HG02884 (cell line): ENCODE data around the gene CCL17.
A peak's percentile ranks its signal among the peaks of the same experiment; 100 is the strongest.
"Not testable (repeated sequence)": the region's sequence is repeated elsewhere in the genome, so short reads cannot be mapped to it uniquely, and the experiment has no call there.

Experiments
- ATAC-seq: cut with Tn5 transposase; IDR thresholded peaks from one replicate; pipeline ENCODE4 v1.9.1; 2021; ENCODE audit warnings: mild to moderate bottlenecking, moderate library complexity; ENCODE audit not compliant: unreplicated experiment

The CCL17 gene

DNA sequence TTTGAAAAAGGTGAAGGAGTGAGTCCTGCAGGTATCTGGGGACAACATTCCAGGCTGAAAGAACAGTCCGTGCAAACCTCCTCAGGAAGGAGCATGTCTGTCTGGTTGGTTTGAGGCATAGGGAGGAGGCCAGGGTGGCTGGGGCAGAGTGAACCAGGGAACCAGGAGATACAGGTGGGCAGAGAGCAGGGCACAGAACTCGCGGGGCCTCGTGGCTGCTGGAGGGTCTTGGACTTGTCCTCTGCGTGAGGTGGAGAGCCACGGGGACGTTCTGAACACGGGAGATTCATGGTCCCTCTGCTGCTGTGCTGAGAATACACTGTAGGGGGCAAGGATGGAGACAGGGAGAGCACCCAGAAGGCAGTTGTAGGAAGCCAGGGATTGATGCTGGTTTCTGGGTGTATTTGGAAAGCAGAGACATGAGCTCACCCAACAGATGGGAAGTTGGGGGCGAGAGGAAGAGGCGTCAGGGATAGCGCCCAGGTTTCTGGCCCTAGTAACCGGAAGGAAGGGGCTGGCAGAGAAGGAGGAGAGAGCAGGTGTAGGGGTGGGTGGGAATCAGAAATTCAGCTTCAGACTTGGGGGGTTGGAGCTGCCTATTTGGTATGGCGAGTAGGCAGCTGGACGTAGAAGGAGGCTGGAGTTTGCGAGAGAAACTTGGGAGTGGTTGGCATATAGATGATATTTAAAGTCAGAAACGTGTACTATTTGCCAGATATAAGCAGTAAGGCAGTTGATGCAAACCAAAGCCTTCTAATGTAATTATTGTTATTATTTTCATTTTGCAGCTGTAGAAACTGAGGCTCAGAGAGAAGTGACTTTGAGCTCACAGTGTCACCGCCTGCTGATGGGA, at the start of gene CCL17:
Gene CCL17 (plus strand): TSS at position 803 of the 853 bp plus-strand sequence. CDS start 9,166 bp downstream, outside the sequence.
- ATAC-seq = no peak

DNA sequence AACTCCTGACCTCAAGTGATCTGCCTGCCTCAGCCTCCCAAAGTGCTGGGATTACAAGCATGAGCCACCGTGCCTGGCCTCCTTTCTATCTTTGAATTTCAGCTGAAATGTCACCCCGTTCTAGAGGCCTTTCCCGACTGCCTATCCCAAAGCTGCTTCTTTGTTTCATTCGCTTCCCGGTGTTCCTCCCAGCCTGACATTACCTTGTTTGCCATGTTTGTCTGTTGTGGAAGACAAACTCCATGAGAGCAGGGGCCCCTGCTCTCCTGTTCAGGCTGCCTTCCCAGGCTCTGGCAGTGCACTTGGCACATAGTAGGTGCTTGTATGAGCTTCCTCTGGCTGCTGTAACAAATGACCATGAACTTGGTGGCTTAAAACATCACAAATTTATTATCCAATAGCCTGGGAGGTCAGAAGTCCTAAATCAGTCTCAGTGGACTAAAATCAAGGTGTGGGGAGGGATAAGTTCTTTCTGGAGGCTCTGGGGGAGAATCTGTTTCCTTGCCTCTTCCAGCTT, 48.6 kb upstream of the CCL17 start:
- ATAC-seq = no peak

DNA sequence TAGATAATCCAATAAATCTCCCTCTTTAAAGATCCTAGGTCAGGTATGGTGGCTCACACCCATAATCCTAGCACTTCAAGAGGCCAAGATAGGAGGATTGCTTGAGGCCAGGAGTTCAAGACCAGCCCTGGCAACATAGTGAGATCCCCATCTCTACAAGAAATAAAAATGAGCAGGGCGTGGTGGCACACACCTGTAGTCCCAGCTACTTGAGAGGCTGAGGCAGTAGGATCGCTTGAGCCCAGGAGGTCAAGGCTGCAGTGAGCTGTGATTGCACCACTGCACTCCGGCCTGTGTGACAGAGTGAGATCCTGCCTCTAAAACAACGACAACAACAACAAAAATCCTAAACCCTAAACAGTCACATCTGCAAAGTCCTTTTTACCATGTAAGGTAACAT, 48.0 kb upstream of the CCL17 start:
- no peak for ATAC-seq

DNA sequence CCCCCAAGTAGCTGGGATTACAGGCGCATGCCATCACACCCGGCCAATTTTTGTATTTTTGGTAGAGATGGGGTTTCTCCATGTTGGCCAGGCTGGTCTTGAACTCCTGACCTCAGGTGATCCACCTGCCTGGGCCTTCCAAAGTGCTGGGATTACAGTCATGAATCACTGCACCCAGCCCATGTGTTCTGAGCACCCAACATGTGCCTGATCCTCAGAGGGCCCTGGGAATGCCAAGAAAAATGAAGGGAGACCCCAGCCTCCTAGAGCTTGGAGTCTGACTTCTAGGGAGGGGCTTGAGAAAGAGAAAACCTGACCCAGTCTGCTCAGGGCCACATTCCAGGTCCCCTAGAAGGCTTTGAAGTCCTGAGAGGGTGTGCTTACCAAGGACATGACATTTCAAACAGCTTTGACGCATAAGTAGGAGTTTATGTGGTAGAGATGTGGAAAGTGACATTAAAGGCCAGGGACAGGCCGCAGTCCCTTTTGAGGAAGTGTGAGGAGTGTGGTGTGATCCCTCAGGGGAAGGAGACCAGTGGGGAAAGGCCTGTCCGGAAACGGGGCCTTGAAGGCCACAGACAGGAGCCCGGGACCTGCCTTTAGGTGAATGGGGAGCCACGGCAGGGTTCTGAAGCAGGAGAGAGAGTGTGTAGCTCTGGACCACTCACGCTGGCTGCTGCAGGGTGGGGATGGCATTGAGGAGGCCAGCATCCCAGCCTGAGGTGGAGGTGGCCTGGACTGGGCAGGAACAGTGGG, 47.1 kb upstream of the CCL17 start:
- ATAC-seq = no peak

DNA sequence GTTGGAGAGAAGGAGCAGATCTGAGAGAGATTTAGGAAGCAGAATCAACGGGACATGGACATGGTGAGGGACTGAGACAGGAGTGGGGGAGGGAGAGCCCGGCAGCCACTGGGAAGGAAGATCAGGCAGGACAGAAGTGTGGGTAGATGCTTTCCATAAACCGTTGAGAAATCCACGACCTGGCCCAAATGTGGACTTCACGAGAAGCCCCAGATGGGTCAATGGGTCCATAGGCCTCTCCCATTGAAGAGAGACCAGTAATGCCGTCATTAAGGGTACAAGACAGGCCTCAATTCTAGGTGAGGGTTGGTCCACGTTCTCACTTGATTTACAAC, 46.5 kb upstream of the CCL17 start:
- no peak for ATAC-seq

DNA sequence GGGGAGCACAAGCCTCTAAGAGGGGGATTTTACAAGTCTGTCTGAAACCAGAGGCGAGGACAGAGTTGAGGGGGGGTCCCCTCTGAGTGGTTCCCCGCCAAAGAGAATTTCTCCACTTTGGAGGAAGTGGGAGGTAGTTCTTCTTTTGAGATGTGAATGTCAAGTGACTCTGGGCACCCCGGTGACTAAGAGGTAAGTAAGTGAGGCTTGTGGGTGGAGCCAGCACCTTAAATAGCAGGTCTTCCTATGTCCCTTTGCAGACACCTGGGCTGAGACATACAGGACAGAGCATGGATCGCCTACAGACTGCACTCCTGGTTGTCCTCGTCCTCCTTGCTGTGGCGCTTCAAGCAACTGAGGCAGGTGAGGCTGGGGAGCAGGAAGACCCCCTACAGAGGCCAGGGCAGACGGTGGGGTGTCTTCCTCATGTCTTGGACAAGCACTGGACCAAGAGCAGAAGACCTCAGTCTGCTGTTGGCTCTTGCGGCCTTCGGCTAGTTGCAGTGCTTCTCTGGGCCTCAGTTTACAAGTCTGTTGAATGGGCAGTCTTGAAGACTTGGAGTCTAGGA, 46.0 kb upstream of the CCL17 start, which contains the start of gene CCL22:
Gene CCL22 (plus strand): TSS at position 257 of the 569 bp plus-strand sequence. CDS start 34 bp downstream, at position 291.
- ATAC-seq = peak; percentile 48

DNA sequence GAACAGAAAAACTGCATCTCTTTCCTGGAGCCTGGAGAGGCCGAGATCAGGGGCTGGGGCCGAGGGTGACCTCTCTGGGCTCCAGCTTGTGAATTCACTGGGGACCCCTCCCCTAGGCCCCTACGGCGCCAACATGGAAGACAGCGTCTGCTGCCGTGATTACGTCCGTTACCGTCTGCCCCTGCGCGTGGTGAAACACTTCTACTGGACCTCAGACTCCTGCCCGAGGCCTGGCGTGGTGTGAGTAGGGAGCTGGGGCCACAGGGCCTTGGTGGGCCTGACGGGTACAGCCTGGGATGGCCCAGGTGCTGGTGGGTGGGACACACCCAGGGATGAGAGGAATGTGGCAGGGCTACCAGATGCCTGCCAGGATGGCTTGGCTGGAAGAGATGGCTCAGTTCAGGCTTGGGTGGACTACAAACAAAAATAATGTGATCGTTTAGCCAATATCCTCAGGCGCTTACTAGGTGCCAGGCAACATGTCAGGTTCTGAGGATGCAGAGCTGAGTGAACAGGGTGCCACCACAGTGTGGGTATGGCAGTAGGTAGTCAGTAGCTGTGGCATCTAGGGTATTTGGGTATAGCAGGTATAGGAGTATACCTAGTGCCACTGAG, 44.1 kb upstream of the CCL17 start:
- ATAC-seq = no peak

DNA sequence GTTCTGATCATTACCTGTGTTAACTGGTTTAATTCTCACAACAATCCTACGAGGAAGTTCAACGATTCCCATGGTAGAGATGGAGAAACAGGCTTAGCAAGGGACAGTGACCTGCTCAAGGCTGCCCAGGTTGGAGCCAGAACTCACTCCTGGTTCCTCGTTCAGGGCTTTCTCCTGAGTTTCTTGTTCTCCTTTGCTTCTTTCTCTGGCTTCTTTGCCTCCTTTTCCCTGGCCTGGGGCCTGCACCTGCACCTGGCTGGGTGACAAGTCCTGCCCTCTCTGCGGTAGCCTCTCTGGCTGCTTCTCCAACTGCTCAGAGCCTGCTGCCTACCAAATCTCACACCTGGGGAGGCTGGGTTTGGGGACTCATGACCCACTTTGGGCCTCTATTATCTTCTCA, 43.2 kb upstream of the CCL17 start:
- ATAC-seq = no peak

DNA sequence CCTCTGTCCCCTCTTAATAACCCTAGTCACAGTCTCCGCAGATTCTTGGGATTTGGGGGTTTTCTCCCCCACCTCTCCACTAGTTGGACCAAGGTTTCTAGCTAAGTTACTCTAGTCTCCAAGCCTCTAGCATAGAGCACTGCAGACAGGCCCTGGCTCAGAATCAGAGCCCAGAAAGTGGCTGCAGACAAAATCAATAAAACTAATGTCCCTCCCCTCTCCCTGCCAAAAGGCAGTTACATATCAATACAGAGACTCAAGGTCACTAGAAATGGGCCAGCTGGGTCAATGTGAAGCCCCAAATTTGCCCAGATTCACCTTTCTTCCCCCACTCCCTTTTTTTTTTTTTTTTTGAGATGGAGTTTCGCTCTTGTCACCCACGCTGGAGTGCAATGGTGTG, 40.4 kb upstream of the CCL17 start:
- ATAC-seq = no peak

DNA sequence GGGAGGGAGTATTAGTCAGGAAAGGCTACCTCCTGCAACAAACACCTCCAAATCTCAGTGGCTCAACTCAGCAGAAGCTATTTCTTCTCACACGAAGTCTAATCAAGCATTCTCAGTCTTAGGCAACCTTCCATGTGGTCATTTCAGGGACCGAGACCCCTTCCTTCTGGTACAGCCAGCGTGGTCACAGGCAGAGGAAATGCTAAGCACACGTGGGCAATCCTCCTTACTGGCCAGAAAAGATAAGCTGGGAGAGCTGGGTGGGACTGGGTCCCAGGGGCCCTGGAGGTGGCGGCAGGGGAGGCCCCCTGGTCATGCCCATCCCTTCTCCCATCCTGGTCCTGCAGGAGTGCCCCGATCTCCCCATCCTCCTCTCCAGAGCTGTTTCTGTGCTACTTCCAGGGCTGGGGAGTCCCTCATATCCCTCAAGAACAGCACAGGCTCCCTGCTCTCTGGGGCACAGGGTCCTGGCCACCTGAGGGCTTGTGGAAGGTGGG, 38.0 kb upstream of the CCL17 start:
- ATAC-seq = no peak

DNA sequence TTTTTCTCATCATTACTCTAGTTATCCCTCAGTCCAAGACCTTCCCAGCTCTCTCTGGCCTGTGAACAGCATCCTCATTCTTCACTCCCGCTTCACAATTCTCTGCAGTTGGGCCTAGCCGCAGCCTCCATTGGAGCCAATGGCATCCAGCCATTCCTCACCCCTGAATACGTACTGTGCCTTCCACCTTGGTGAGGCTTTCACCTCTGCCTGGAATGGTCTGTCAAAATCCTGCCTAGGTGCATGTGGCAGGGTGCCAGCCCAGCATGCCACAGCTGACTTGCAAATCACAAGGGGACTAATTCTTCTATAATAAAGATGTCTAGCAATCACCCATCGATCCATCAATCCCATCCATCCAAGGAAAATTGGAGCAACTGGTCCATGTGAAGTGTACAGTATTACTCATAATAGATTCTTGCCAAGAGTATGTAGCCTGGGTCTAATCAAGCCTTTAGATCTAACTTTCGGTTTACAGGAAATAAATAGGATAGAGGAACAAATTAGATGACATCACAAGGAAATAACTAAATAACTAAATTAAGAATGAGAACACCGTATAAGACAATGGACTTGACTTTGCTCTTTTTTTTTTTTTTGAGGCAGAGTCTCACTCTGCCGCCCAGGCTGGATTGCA, 37.3 kb upstream of the CCL17 start:
- no peak for ATAC-seq

DNA sequence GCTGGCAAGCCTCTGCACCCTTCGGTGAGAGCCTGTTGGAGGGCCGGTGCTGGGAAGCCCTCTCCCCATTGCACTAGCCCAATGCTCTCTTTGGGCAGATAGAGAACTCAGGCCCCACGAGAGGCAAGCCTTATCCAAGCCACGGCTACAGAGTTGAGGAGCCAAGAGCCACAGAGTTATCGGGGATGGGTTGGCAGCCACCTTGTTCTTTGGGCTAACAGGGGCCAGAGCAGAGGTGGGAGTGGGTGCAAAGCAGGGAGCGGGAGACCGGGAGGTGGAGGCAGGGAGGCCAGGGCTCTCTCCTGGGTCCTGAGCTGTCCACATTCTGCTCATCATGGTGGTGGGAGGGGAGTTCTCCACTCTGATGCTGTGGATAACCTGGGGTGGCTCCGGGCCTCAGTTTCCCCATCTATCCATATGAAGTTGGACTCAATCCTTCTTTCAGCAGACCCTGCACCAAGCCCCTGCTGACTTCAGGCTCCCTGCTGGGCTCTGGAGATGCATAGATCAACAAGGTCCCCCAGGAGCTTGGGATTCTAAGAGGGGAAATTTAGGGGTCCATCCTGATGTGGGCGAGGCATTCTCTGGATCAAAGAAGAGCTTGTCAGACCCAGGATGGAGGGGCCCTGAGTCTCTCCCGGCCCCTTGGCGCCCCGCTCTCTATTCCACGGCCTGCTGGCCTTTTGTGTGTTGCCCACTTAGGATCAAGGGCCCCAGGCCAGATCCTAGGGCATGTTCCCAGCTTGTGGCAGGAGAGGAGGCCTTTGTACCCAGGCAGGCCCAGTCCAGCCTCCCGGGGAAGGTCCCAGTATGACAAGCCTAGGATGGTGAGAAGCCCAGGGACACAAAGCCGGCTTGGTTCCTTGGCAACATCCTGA, 32.8 kb upstream of the CCL17 start:
- no peak for ATAC-seq

DNA sequence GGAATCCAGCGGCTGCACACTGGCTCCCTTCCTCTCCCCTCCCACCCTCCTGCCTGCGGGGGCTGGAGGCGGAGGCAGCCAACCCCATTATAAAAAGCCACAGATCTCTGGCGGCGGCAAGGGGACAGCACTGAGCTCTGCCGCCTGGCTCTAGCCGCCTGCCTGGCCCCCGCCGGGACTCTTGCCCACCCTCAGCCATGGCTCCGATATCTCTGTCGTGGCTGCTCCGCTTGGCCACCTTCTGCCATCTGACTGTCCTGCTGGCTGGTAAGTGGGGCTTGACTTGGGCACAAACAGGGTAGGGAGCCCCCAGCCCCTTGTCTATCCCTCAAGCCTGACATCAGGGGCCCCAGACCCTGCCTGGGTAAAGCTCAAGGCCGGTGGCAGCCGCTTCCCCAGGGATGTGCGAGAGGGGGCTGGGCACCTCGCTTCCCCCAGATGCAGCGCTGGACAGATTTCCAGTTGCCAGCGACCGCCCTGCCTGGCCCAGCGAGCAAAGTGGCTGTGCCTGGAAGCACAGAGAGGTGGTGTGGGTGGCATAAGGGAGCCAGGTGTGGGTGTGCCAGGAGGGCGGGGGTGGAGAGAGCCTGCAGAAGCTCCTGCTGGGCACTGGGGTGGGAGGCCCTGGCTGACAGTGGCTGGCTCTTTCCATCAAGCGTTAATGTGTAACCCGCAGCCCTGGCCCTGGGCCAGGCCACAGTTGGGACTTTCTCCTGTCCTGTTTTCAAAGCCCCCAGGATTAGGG, 32.0 kb upstream of the CCL17 start, which contains the start of gene CX3CL1:
Gene CX3CL1 (plus strand): TSS at position 119 of the 745 bp plus-strand sequence. CDS start 79 bp downstream, at position 198.
- ATAC-seq = no peak

DNA sequence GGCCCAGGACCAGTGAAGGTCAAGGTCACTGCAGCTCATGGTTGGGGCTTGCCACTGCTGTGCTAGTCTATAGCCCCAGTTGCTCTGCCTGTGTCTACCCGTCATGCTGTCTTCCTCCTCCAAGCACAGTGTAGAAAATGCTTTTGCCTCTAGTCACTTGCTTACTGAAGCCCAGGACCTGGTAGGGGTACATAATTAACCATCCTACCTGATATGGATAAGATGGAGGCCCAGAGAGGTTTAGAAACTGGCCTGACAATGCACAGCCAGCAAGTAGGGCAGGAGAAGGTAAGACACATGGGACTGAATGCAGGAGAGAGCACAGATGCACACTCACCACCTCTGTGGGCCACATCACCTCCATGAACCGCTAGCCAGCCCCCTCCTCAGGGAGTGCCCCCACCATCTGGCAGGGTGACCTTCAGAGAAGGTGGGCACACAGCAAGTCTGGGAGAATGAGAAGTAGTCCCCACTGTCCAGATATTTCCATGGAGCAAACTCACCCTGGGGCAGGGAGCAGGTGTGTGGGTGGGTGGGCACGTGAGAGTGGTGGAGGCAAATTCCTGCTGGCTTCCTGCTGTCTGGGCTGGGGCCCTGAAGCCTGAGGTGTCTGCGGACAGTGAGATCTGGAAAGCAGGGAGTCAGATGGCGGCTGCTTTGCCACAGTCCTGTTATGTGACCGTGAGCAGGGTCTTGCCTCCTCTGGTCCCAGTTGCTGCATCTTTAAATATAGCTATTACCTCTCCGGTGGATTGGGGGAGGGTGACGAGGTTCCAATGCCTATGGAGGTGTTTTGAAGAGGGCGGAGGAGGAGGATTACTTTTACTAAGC, 31.2 kb upstream of the CCL17 start:
- no peak for ATAC-seq

DNA sequence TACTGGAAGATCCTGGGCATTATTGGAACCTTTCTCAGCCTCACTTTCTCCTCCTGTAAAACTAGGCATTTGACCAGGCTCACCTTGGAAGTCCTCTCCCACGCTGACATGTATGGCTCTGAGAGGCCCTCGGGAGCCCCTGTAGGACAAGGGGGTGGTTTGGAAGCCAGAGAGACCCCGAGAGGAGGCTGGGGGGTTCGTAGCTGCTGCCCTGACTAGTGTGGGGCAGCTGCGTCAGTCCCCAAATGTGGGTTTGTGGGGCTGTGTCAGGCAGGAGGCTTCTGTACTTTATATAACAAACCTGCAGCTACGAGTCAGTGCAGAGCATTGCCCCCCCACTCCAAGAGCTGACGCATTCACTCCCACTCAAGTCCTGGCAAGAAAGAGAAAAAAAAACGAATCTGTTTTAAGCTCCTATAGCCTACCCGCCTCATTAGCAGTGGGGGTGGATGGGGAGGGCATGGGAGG, 30.5 kb upstream of the CCL17 start:
- no peak for ATAC-seq

DNA sequence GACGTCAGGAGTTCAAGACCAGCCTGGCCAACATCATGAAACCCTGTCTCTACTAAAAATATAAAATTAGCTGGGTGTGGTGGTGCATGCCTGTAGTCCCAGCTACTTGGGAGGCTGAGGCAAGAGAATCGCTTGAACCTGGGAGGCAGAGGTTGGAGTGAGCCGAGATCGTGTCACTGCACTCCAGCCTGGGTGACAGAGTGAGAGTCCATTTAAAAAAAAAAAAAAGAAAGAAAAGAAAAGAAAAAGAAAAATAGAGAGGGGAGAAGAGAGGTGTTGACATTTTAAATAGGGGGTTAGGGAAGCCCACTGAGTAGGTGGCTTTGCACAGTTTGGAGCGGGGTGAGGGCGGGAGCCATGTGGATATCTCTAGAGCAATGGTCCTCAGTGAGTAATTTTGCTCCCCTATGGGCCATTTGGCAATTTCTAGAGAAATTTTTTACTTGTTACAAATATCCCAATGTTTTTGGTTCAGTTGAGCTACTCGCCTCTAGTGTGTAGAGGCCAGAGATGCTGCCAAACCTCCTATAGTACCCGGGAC, 29.6 kb upstream of the CCL17 start:
- ATAC-seq = not testable (repeated sequence)

DNA sequence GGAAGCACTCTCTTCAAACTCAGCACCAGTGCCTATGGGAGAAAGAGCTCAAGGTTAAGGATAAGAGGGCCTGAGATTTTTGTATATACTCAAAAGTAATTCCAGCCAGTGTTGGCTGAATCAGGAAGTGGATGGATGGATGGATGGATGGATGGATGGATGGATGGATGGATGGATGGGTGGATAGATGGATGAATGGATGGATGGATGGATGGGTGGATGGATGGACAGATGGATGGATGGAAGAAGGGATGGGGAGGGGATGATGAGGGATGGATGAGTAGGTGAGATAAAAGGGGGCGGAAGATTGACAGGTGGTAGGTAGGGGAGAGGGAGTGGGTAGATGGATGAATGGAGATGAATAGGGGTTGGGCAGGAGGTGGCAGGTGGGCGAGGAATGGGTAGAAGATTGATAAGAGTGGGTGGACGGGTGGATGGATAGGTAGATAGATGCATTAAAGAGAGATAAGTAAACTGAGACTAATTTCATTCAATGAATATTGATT, 28.2 kb upstream of the CCL17 start:
- ATAC-seq = no peak
